ENCODE measurements around the gene DLL4.
"Not testable (repeated sequence)": the region's sequence is repeated elsewhere in the genome, so short reads cannot be mapped to it uniquely, and the experiment has no call there.

Gene DLL4

DNA sequence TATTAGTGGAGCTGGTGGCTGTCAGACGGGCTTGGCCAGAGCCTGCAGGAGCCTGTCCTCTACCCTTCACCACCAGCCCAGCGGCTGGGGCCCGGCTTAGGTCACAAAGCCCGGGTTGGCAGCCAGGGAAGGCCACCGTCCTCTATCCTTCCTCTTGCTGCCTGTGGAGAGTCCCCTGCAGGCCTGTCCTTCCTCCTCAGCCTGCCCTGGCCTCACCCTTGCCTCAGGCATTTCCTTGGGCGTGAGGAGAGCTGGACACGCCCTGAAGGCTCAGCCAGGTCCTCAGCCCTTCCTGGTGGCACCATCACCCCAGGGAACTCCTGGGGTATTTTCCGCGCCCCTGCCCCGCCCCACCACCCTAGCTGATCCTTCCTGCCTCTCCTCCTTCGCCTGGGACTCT lies 31.8 kb downstream of the DLL4 start:
- DNase-seq, result no peak

DNA sequence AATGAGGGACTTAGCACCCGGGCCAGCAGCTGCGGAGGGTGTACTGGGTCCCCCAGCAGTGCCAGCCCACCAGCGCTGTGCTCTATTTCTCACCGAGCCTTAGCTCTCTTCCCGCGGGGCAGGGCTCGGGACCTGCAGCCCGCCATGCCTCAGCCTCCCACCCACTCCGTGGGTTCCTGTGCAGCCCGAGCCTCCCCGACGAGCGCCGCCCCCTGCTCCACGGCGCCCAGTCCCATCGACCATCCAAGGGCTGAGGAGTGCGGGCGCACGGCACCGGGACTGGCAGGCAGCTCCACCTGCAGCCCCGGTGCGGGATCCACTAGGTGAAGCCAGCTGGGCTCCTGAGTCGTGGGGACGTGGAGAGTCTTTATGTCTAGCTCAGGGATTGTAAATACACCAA lies 32.6 kb downstream of the DLL4 start:
- not testable (repeated sequence) for DNase-seq

DNA sequence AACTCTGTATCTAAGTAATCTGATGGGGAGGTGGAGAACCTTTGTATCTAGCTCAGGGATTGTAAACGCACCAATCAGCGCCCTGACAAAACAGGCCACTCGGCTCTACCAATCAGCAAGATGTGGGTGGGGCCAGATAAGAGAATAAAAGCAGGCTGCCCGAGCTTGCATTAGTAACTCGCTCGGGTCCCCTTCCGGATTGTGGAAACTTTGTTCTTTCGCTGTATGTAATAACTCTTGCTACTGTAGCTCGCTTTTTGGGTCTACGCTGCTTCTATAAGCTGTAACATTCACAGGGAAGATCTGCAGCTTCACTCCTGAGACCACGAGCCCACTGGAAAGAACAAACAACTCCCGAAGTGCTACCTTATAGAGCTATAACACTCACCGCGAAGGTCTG lies 33.2 kb downstream of the DLL4 start:
- DNase-seq, result not testable (repeated sequence)

DNA sequence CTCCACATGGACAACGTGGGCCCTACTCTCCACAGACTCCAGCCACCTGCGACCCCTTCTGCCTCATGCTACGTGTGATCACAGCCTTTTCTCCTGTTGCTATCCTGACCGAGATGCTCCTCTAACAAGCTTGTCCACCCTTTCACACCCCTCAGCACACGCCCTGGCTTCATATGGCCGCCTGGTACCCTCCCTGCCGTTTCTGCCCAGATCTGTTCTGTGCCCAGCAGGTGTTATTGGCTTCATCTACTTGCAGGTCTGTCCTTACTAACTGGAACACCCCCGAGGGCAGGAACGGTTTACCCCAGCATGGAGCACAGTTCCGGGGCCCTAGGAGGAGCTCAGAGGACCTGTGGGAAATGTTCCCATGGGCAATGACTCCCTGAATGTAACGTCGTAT lies 34.1 kb downstream of the DLL4 start:
- DNase-seq, result no peak

DNA sequence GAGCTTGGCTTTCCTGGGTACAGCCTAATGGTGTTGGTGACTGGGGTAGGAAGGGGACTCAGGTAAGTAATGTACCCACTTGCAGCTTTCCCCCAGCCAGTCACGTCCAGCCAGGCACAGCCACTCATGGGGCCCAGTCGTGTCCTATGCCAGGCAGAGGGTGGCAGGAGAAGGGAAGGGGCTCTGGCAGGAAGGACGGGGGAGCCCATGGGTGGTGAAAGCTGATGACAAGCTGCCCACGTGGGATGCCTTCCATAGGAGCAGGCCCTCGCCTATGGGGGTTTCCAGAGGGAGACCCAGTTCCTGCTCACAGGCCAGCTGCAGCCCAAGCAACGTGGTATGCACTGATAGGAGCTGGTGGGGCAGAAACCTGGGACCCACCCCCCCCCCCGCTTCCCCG lies 34.9 kb downstream of the DLL4 start:
- no peak for DNase-seq

DNA sequence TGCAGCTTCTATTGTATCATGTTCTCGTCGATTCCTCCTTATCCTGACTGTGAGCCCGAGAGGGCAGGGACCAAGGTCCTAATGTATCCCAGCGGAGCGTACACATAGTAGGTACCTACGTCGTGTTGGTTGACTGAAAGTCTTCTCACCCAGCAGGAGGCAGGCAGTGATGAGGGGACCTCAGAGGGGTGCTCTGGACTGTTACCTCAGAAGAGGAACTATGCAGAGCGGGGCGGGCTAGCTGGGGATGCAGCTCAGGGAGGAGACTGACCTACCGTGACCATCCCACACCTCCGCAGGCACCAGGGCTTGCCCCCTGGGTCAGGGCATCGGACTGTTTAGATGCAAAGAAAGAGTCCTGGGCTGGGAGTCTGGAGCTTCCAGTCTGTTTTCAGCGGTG lies 35.5 kb downstream of the DLL4 start:
- DNase-seq, result no peak

DNA sequence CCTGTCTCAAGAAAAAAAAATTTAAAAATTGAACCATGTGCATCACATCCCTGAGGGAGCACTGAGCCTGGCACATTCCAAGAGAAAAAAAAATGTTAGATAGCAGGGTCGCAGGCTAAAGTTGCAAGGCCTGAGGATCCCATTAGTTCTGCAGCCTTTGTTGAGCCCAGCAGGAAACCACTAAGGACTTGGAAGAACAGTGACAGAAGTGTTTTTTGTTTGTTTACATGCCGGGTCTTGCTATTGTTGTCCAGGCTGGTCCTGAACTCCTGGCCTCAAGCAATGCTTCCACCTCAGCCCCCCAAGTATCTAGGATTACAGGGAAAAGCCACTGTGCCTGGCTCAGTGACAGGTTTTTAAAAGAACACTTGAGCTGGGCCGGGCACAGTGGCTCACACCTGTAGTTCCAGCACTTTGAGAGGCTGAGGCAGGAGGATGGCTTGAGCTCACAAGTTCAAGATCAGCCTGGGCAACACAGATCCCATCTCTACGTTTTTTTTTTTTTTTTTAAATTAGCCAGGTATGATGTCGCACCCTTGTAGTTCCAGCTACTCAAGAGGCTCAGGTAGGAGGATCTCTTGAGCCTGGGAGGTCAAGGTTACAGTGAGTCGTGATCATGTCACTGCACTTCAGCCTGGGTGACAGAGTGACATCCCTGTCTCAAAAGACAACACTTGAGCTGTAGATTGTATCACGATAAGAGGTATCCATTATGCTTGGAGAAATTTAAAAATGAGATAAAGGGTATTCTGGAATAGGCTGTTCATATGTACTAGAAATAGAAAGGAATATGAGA lies 39.3 kb downstream of the DLL4 start:
- no peak for DNase-seq

DNA sequence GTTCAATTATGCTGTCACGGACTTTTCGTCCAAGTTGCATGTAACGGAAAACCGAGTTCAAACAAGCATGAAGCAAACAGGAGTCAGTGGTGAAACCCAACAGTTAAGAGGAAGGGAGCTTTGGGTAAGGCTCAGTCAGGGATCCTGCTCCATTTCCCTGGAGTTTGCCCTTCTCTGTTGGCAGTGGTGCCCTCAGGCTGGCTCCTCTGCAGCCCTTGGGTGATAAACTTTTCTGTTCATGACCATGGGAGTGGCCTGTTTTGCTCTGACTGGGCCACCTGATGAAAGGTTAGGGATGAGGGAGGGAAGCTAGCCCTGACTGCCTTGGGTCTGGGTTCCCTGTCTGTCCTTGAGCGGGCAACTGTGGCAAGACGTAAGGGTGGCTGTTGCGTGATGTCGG lies 40.2 kb downstream of the DLL4 start:
- no peak for DNase-seq

DNA sequence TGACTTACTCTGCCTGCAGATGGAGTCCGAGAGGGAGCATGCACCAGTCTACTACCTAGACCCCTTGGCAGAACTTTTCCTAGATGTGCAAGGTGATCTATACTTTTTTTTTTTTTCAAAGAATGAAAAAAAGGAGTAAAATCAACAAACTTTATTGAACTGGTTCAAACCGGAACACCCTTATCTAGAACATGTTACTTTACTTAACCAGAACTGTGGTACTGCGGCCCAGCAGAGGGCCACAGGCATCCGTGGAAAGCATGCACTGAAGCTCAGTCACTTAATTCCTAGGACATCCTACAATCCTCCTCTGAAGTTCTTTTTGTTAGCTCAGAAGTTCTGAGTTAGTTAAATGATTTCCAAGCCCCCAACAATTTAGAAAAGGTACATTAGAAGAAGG lies 45.7 kb downstream of the DLL4 start:
- DNase-seq, result no peak

DNA sequence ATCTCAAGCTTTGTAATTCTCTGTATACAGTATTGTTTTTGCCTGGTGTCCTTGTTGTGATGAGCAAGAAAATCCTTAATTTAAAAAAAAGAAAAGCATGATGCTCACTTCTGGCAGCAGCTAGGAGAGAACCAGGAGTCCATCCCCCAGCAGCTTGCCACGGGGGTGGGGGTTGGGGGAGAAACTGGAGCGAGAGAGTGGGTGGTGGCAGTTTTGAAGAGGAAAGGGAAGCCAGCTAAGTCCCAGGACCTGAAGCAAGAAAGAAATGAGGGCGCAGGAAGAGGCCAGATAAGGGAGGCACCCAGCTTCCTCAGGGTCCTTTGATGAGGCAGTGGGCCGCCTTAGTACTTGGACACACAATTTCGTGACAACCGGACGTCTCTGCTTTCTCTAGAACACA lies 47.7 kb downstream of the DLL4 start:
- DNase-seq, result no peak

DNA sequence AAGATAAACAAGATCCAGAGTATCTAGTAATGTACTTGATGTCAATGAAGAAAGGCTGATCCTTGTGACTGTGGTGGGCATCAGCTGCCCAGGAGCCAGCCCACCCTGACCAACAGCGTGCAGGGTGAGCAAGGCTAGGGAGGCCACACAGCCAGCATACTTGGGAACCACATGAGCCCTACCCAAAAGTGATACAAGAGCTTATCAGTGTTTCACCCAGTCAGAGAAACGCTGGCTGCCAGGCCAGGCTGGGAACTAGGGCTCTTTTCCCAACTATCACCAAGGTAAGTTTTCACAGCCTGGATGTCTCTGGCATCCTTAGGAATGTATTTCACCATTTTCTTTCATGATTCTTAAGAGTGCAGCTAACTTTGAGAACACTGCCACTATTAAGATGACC lies 49.0 kb downstream of the DLL4 start:
- no peak for DNase-seq

DNA sequence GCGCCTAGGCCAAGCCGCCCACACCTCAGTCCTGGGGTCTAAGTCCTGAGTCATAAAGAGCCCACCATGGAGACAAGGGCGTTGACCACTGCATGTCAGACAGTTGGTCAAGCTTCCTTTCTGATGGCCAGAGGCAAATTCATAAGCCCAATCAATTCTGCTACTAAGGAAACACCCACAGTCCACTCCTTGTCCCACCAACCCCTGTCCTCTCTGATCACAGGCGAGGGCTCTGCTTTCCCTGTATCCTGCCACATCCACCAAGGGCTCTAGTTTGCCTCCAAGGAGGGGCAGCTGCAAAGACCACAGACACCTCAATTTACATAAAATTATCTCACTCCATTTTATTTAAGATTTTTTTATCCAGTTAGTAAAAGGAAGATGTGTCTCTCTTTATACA lies 49.4 kb downstream of the DLL4 start:
- DNase-seq, result no peak

DNA sequence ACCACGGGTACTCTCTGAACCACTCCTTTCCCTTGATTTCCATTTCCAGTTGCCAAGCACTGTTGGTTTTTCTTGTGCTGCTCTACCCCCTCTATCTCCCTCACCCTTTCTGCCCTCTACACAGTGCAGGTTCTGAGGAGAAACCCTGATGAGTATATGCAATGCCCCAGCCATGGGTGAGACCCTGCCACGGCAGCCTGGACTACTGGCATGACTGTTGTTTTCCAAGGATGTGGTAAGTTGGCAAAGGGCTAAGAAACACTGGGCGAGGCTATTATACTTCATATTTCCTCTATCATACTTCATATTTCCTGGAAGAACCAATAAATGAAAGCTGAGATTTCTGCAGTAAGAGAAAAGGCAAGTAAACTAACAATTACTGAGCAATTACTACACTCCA lies 52.0 kb downstream of the DLL4 start:
- no peak for DNase-seq

DNA sequence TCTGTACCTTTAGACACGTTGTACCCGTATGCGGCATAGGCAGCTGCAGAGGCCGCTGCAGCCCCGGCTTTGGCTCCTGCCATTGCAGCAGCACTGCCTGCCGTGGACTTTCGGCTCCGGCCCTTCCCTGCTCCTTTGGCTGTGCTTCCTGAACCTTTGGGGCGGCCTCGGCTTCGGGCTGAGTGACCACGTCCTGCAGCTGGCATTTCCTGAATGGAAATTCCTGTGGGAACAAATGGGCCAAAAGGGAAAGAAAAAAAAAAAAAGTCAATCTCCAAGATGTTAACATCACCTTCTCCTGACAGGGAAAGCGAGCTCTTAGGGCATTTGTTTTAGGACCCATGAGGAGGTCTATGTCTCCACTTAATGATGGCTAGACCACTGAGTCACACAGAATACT lies 53.7 kb downstream of the DLL4 start:
- no peak for DNase-seq

DNA sequence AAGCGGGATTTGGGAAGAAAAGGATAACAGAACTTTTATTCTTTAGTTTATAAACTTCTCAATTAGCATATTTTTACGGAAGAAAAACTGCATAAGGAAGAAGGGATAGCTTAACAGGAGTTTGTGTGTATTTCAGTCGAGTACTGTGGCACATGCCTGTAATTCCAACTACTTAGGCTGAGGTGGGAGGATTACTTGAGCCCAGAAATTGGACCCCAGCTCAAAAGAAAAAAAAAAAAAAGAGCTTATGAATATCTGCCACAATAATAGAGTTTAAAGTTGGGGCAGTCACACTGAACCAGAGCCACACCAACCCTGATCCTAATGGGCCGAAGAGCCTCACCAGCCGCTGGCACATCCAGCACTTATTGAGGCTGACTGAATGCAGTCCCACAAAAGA lies 55.3 kb downstream of the DLL4 start:
- no peak for DNase-seq

DNA sequence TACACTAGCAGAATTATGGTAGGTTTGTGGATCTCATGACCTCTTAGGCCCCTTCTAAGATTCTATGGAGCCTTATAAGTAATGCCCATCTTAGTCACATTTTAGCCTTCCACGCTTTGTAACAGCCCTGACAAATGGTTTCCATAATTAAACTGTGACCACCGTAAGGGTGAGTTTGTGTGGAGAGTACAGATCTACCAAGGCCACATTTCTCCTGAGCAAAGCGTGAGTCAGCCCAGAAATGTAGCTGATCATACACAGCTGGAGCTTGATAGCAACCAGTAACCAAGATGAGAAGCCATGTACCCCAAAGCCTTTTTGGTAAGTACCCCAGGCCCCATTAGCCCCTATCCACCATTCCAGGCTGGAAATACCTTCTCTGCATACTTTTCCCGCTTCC lies 55.8 kb downstream of the DLL4 start:
- DNase-seq, result no peak

DNA sequence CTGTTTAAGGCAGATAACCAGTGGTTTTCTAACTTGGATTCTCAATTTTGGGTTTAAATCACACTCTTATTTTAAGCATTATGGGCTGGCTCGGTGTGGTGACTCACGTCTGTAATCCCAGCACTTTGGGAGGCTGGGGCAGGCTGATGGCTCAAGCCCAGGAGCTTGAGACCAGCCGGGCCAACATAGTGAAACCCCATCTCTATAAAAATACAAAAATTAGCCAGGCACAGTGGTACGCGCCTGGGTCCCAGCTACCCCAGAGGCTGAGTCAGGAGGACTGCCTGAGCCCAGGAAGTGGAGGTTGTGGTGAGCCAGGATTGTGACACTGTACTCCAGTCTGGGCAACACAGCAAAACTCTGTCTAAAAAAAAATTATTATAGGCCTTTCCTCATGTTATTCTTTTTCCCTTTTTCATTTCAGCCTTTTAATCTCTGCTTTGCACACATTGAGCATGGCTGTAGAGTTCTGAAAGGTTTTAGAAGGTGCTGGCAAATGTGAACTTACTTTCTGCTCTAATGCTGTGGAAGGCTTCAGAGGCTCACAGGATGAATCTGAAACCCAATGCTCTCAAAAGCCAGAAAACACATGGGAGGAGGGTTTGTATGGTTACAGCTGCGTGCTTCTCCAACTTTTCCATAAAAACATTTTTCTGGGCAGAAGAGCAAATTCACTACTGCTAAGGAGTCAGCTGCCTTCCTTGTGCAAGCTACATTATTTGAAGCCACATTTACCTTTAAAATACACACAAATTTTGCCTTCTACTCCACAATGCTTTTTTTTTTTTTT lies 56.6 kb downstream of the DLL4 start:
- DNase-seq, result no peak

DNA sequence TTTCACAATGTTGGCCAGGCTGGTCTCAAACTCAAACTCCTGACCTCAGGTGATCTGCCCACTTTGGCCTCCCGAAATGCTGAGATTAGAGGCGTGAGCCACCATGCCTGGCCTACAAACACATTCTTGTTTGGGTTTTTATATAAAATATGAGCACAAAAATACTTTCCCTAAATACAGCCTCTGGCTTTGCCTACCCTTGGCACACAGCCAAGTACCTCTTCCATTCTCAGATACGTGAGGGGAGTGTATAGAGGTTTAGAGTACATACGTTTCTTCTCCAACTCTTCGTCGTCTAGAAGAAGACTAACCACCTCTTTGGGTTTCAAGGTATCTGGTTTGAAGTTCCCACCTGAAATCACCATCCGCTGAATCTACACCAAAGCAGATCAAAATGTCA lies 57.7 kb downstream of the DLL4 start:
- no peak for DNase-seq

DNA sequence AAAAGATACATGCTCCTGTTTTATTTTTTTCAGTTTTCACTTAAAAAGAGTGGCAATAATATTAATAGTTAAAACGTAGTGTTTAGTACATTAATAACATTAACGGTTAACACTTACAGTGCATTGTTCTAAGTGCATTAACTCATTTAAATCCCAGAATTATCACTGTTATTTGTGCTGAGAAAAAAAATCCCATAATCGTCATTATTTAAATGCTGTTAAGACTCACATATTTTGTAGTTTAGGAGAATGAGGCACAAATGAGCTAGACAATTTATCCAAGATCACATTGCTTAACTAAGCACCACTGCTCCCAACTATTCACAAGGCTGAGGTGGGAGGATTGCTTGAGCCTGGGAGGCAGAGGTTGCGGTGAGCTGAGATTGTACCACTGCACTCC lies 59.0 kb downstream of the DLL4 start:
- no peak for DNase-seq
